GM10248 (cell line): ENCODE measurements around the gene TBC1D1.

Source experiments
- CTCF ChIA-PET: fragments of 300-600 bp; sonication (Branson Sonifier 250); formaldehyde crosslinking; extraction: SDS; loops from one replicate; lab custom pipeline; 2021; ENCODE audit warnings: antibody characterized with exemption; lab: Yijun Ruan, JAX
- POLR2A ChIA-PET: fragments of 350-650 bp; sonication (Branson Sonifier 250); formaldehyde crosslinking; extraction: SDS; loops from one replicate; lab custom pipeline; 2020; ENCODE audit warnings: antibody characterized with exemption; lab: Yijun Ruan, JAX
- DNase-seq: peaks from one replicate; pipeline ENCODE4 v3.0.0; 2012; ENCODE audit errors: extremely low spot score
- CTCF ChIP-seq: IDR thresholded peaks from 2 replicates; pipeline ENCODE4 v1.5.1; 2012; ENCODE audit warnings: mild to moderate bottlenecking, low read depth; ENCODE audit errors: extremely low read depth, missing control alignments, control extremely low read depth

Gene TBC1D1

GRCh38 chr4:38178392-38178995 lies 287.6 kb downstream of the TBC1D1 start:
- ChIA-PET POLR2A (interaction anchor here (0.6 to 0.7 kb wide), 2 partner anchors 52 to 603 kb away, joined by 4 to 9 read pairs; no protein-coding TSS in a partner anchor), CTCF (interaction anchor here (0.9 to 8.0 kb wide), 44 partner anchors 9 to 682 kb away, joined by 3 to 115 read pairs (median 6); partner anchors contain the start of gene TLR10)
- TF ChIP-seq CTCF, result no peak
- no peak for DNase-seq

GRCh38 chr4:38179690-38180377 lies 288.9 kb downstream of the TBC1D1 start:
- POLR2A ChIA-PET, result interaction anchor here (1.0 kb wide), 1 partner anchor 47 kb away, joined by 3 read pairs; no protein-coding TSS in a partner anchor
- DNase-seq, result peak; percentile 61
- CTCF ChIA-PET, result interaction anchor here (0.6 to 8.0 kb wide), 87 partner anchors 10 to 730 kb away, joined by 3 to 115 read pairs (median 5); partner anchors contain the start of gene TLR10
- peak; percentile 84 for TF ChIP-seq CTCF

- POLR2A ChIA-PET, result interaction anchor here (1.0 kb wide), 1 partner anchor 48 kb away, joined by 3 read pairs; no protein-coding TSS in a partner anchor
These were observed 289.6 kb downstream of the TBC1D1 start for GRCh38 chr4:38180456-38180855.

GRCh38 chr4:38181286-38181685 lies 290.4 kb downstream of the TBC1D1 start:
- no peak for DNase-seq
- POLR2A ChIA-PET, result no interaction called here
- no peak for TF ChIP-seq CTCF

More at GRCh38 chr4:38180456-38180855, 289.6 kb downstream of the TBC1D1 start:
- no peak for TF ChIP-seq CTCF
- DNase-seq, result no peak
- CTCF ChIA-PET, result interaction anchor here (0.8 to 8.0 kb wide), 56 partner anchors 9 to 734 kb away, joined by 3 to 115 read pairs (median 6); partner anchors contain the start of gene TLR10

GRCh38 chr4:38182334-38182998 lies 291.6 kb downstream of the TBC1D1 start:
- POLR2A ChIA-PET, result no interaction called here
- CTCF ChIA-PET, result interaction anchor here (0.7 to 8.0 kb wide), 10 partner anchors 9 to 678 kb away, joined by 3 to 115 read pairs (median 4); no protein-coding TSS in a partner anchor
- no peak for DNase-seq
- TF ChIP-seq CTCF, result no peak

More at GRCh38 chr4:38181286-38181685, 290.4 kb downstream of the TBC1D1 start:
- CTCF ChIA-PET, result interaction anchor here (0.7 to 8.0 kb wide), 22 partner anchors 13 to 733 kb away, joined by 3 to 115 read pairs (median 7); partner anchors contain the start of gene TLR10

- no peak for TF ChIP-seq CTCF
- DNase-seq, result no peak
- CTCF ChIA-PET, result interaction anchor here (1.2 to 8.0 kb wide), 4 partner anchors 9 to 546 kb away, joined by 3 to 115 read pairs (median 6); no protein-coding TSS in a partner anchor
- POLR2A ChIA-PET, result no interaction called here
These were observed 293.5 kb downstream of the TBC1D1 start for GRCh38 chr4:38184404-38184803.
